NCI-H748 (cell line): ENCODE data around the gene RASD1.

ENCODE experiments used
- DNase-seq: peaks from one replicate; lab custom pipeline; 2025; ENCODE audit not compliant: unreplicated experiment; lab: John Stamatoyannopoulos, UW

Gene RASD1

GRCh38 chr17:17511293-17511741 is 15.1 kb upstream of the RASD1 start:
- no peak for DNase-seq

- no peak for DNase-seq
These were observed 14.5 kb upstream of the RASD1 start for GRCh38 chr17:17510456-17511292.

DNA sequence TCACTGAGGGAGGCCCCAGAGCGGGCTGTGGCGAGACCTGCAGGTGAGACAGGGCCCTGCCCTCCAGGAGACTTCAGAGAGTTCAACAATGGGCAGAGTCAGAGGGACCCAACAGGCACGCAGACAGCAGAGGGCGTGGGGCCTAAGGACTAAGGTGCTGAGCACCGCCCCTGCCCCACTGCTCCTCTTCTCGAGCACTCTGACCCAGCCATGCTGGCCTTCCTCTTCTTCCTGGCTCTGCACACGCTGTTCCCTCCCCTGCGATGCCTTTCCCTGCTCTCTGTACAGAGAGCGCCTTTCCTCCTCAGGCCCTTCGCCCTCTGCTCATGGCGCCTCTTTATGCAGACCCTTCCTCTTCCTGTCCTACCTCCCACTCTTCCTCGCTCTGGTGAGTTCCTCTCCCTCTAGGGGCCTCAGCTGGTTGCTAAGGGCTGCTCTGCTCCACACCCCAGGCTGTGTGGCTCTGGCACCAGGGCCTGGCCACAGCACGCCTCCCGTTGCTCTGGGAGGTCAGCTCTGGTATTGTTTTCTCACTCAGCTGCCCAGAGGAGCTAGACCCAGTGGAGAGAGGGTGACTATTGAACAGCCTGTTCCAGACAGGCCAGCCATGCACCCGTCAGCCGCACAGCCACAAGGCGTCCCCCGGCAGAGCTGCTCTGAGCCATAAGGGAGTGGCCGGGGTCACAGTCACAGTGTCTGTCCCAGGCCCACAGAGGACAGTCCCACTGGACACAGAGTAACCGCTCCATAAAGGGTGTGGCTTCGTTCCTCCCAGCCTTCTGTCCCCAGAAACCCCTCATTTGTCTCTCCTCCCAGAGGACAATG is 13.6 kb upstream of the RASD1 start:
- DNase-seq = no peak

DNA sequence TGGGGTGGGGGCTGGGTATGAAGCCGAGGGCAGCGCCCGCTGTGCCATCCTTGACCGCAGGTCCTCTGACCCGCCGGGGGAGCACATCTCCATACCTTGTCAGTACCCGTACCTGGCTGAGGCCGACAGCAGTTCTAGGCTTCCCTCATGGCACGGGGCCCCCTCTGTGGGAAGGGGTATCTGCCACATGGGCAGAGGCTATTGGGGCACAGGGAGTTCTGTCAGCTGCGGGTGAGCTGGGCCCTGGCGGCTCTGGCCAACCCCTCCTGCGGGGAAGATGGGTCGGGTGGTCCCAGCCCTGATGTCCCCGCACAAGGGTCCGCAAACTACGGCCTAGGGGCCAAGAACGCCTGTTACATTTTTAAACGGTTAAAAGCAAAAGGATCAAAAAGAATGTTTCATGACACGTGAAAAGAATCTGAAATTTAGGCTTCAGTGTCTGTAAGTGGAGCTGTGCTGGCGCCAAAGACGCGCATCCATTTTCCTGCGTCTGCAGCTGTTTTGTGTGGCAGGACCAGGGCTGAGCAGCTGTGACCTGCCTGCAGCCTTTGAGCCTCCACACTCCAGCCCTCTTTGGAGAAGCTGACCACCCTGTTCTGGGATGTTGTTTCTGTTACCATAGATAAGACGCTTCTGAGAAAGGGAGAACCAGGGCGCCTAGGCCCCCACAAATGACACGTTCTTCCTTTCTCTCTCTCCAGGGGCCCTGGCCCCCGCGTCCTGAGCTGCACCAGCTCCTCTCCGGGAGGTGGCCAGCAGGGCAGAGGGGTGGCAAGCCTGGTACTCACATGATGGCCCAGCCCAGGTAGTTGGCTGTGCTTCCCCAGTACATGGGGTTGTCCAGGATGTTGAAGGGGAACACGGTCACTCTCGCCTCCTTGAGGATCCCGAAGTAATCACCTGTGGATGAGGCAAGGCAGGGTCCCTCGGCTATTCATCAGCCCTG is 12.7 kb upstream of the RASD1 start:
- no peak for DNase-seq

GRCh38 chr17:17508019-17508535 is 11.9 kb upstream of the RASD1 start:
- DNase-seq = no peak

DNA sequence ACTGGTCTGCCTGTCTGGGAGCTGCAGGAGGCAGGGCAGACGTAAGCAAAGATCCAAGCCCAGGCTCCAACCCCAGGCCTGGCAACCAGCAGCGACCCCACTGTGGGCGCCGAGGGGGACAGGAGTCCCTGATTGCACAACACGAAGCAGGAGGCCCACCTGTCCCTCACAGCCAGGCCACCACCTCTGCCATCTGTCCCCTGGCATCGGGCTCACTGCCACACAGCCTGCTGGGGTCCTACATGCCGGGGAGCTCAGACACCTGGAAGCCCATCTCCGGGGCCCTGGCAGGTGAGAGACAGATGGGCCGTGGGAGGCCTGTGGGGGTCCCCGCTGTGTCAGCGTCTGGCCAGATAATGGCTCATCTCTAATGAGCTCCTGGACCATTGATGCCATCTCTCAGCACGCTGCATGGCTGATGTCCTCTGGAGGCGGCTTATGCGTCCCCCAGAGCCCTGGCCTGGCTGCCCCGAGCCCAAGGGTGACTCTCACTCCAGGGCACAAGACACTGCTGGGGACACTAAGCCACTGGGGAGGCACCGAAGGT is 11.3 kb upstream of the RASD1 start:
- DNase-seq = no peak

DNA sequence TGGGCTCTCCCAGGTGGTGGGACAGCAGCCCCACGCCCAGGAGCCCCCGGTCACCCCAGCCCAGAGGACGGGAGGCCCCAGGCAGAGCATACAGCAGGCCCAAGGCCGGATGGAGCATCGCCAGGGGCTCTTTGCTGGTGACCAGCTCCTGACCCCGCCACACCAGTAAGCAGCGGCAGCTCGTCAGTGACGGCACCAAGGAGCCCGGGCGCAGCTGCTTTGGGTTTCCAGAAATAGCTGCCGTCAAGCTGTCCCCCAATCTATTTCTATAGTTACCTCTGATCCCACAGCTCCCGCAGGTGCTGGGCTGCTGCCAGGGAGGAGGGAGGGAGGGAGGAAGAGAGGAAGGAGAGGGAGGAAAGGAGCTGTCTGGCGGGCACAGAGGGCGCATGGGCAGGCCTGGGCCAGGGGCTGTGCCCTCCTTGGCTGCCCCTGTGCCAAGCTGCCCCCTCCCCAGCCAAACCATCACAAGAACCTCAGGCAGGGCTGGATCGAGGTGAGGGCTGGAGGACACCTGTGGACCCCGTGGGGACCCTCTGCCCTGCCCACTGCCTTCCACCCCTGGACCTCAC is 10.8 kb upstream of the RASD1 start:
- DNase-seq = no peak

DNA sequence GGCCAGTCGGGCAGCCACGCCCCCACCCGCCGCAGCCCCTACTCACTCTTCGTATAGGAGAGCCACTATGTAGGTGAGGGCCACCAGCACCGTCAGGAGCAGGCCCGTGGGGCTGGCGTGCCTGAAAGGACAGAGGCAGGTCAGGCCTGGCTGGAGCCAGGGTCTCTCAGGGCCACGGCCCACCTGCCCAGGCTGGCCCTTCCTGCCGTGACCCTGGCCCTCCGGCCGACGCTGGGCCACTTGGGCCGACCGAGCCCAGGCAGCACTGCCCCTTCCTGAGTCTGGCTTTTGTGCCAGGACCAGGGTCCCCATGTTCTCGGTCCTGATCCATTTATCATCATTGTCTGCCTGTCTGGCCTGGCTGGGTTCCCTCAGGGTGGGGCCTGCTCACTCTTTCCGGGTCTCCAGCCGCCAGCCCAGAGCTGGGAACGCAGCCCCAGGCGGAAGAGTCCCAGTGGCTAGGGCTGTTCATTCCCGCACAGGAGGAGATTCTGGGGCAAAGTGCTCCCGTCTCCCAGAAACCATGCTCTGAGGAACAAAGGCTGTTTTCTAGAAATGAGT is 10.1 kb upstream of the RASD1 start:
- no peak for DNase-seq

DNA sequence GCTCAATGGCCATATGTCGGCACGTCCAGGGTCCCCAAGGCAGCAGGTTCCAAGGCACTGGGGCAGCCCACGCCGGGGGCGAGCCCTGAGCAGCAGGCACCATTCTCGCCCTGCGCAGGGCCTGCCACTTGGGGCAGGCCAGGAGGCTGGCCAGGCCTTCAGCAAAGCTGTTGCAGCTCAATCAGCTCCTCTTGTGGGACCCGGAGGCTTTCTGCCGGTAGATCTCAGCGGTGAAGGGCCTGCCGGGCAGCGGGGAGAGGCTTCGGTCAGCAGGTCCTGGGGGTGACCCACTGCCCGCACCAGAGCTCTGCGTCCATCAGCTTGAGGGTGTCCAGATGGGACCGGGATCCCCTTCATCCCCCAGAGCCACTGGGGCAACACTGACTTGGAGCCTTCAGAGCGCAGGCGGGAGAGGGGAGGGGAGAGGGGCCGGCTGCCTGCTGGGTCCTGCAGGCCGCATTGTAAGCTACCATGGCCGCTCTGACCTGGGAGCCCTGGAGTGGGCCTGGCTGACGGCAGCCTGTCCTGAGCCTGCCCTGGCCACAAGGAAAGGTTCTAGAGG is 9.5 kb upstream of the RASD1 start:
- no peak for DNase-seq

- no peak for DNase-seq
These were observed 9.0 kb upstream of the RASD1 start for GRCh38 chr17:17505151-17505550.

DNA sequence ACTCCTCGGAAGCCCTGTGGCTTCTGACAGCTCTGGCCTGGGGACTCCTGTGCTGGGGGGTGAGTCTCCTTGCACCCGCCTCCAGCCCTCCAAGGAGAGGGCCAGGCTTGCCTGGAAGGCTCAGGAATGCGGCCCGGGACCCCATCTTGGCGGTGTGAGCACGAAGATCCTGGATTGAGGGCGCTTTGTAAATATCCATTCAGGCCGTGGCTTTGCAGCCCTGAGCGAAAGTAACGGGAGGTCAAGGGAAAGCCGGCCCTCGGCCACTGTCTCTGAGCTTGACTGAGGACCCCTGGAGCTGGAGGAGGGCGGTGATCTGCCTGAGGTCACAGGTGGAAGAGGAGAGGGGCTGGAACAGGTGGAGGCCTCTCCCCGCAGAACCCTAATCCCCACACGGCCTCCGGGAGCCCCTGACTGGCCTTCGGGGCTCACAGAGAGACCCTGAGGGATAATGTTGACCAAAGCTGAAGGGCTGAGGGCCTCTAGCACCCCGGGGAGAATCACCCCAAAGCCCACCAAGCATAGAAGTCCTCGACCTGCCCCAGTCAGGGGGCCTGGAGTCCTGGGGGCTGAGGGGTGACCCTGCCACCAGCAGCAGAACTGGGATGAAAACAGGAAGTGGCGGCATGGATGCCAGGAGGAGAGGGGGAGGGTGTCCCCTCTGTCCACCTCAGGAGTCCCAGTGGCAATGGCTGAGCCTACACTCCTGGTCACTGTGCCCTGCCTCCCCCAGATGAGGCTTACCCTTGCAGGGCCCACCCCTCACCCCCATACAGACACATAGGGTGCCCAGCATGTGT is 8.3 kb upstream of the RASD1 start:
- no peak for DNase-seq

DNA sequence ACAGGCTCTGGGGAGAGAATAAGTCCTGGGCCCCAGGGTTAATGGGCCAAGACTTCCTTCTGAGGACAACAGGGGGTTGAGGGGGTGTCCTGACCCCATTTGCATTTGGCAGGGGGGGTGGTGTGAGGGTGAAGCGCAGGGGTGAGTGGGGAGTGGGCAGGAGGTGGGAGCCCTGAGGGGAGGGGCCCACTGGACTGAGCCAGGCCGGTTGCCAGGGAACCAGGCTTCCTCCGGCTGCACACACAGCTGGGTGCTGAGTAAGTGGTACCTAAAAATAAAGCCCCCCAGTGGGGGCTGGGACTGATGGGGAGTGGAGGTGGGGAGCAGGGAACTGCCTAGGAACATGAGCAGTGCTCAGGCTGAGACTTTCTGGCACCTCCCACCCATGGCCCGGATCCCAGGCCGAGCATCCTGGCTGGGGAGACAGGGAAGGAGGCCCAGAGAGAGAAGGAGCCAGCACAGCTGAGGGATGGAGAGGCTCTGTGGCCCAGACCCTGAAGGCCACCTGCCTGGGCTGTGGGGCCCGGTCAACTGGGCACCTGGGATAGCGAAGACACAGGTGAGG is 7.5 kb upstream of the RASD1 start:
- DNase-seq = no peak

DNA sequence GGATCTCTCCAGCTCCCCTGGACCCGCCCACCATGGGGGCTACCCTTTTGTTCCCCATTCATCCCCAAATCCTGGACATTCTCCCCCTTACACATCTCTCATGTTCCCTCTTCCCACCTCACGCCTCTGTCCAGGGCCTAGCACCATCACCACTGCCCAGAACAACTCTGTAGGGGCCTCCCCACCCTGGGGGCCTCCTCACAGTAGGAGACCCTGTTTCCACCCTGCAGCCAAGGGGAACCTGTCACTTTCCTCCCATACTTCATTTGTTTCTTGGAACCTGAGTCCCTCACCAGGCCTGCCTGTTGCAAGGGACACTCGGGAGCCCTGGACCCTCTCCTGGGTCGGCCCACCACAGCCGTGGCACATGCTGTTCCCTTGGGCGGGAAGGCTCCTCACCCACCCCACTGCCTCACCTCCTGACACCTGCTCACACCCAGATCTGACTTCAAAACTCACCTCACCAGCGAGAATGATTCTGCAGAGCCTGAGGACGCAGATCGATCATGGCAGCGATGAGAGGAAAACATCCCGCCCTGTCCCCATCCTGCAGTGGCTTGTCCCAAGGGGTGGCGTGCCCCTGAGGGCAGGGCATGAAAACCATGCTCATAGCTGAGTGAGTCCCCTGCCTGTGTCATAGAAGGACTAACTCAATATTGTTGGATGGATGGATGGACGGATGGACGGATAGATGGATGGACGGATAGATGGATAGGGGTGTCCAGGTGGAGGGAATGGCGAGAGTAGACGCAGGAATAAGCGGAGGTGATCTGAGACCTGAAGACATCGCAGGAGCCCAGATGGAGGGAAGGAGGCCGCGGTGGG is 6.8 kb upstream of the RASD1 start:
- DNase-seq = no peak

- DNase-seq = no peak
These were observed 4.9 kb upstream of the RASD1 start for GRCh38 chr17:17500999-17501605.

- no peak for DNase-seq
These were observed 3.4 kb upstream of the RASD1 start for GRCh38 chr17:17499402-17500145.

DNA sequence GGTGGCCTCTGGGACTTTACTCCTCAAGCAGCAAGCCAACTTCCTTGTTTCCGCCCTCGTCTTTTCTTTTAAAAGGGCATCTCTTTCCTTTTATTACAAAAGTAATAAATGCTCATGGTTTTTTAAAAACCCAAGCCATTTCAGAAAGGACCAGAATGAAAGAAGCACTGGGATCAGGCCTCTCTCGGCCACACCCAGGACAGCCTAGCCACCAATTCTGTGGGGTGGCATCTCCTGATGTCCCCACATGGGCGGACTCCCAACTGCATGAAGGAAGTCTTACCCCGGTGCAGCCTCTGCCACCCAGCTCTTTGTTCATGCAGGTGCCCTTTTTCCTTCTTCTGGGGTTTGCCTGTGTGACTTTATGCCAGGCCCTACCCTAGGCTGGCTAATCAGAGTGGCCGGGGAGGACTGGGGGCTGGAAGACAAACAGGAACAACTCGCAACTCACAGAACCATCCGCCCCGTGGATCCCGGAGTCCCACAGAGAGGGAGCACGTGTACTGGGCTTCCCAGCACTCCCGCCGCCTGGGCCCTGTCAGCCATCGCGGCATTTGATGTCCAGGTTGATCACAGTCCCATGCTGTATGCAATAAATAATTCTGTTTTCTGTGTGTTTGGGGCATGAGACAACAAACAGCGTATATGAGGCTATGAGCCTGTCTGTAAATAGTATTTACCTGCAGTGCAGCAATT is 2.6 kb upstream of the RASD1 start:
- no peak for DNase-seq
